Endodermal cell (in vitro differentiated cells): ENCODE data around the gene EPS8L3. TPM values are rescaled to one million over a fixed set of nuclear protein-coding genes. Genes with fewer than 3 reads are reported as not detected.

ENCODE experiments used
- DNase-seq: peaks from one replicate; pipeline ENCODE4 v3.0.0-alpha.2; 2017
- H3K27ac ChIP-seq: 2 replicates; pipeline ENCODE4 v1.5.1; 2013; ENCODE audit warnings: mild to moderate bottlenecking, low read depth, low read length, moderate library complexity
- H3K27me3 ChIP-seq: 2 replicates; pipeline ENCODE4 v1.6.1; 2013; ENCODE audit warnings: mild to moderate bottlenecking, low read length, moderate library complexity; ENCODE audit not compliant: insufficient read depth, control insufficient read depth, poor library complexity, severe bottlenecking
- H3K36me3 ChIP-seq: 2 replicates; pipeline ENCODE4 v1.7.0; 2013; ENCODE audit warnings: mild to moderate bottlenecking, low read length, moderate library complexity; ENCODE audit not compliant: control insufficient read depth, insufficient read depth
- H3K4me1 ChIP-seq: one replicate; pipeline ENCODE4 v1.7.0; 2013; ENCODE audit warnings: low read length; ENCODE audit not compliant: control insufficient read depth, insufficient read depth
- H3K4me3 ChIP-seq: 2 replicates; pipeline ENCODE4 v1.5.1; 2013; ENCODE audit warnings: mild to moderate bottlenecking, low read length, moderate library complexity
- H3K9ac ChIP-seq: 2 replicates; pipeline ENCODE4 v1.6.1; 2013; ENCODE audit warnings: mild to moderate bottlenecking, low read length, moderate library complexity; ENCODE audit not compliant: poor library complexity, severe bottlenecking; ENCODE audit errors: extremely low read depth
- H3K9me3 ChIP-seq: 2 replicates; pipeline ENCODE4 v1.6.1; 2013; ENCODE audit warnings: mild to moderate bottlenecking, low read length, moderate library complexity; ENCODE audit not compliant: control insufficient read depth
- H3K27ac Mint-ChIP-seq: 2 replicates; pipeline ENCODE4 v1.8.0; 2020; ENCODE audit warnings: mixed read lengths
- H3K27me3 Mint-ChIP-seq: 2 replicates; pipeline ENCODE4 v1.8.0; 2021; ENCODE audit warnings: mild to moderate bottlenecking, mixed read lengths; ENCODE audit not compliant: insufficient read depth
- H3K36me3 Mint-ChIP-seq: 2 replicates; pipeline ENCODE4 v1.8.0; 2020; ENCODE audit warnings: low read depth, mixed read lengths
- H3K4me1 Mint-ChIP-seq: 2 replicates; pipeline ENCODE4 v1.8.0; 2020; ENCODE audit warnings: mixed read lengths
- H3K4me3 Mint-ChIP-seq: 2 replicates; pipeline ENCODE4 v1.8.0; 2020; ENCODE audit warnings: mild to moderate bottlenecking, moderate library complexity, mixed read lengths
- H3K9me3 Mint-ChIP-seq: 2 replicates; pipeline ENCODE4 v1.8.0; 2020; ENCODE audit warnings: mild to moderate bottlenecking, mixed read lengths
- CTCF ChIP-seq: fragments of 200-600 bp; sonication (generic); conservative IDR thresholded peaks from 2 replicates; pipeline ENCODE4 v1.5.0; 2021; ENCODE audit warnings: antibody characterized with exemption, mild to moderate bottlenecking
- WGBS, 2 experiments: methylation state at CpG; one replicate each; pipeline versions ENCODE4 v1.1.5 to v1.1.7; 2013; ENCODE audit warnings: missing lambda C conversion rate in 2 of 2, mixed read lengths in 1 of 2; ENCODE audit not compliant: insufficient coverage in 1 of 2, insufficient read length in 1 of 2; 5-methylcytosine and 5-hydroxymethylcytosine counted together
- total RNA-seq, 2 donors: library from RNA; stranded (reverse); fragmentation: NEBNext Ultra II Directional in 1 of 2; extraction: Animal tissue kit (Norgen Biotek cat#: 25700) in 1 of 2; gene quantifications; 2 replicates in 1 of 2; 3 replicates in 1 of 2; pipeline ENCODE4 v1.2.1, GENCODE V29; 2021

The EPS8L3 gene
- total RNA-seq, 2 donors from 2014 or later: not detected

- 90% methylated on average over 15 to 19 of the region's 19 CpGs for WGBS, 2 experiments
- no peaks in the 10 kb centered on the region for H3K36me3 ChIP-seq
- H3K27ac ChIP-seq: no peak overlapping the region
- H3K4me3 ChIP-seq: no peak overlapping the region
- H3K9ac ChIP-seq: no peak overlapping the region
- Mint-ChIP-seq H3K4me1 (peaks cover 35% of the 10 kb centered on the region), H3K9me3 (no peaks in the 10 kb centered on the region), H3K27ac (no peak overlapping the region), H3K27me3 (peaks cover 4% of the 10 kb centered on the region), H3K4me3 (no peak overlapping the region), H3K36me3 (no peaks in the 10 kb centered on the region)
- no peak for TF ChIP-seq CTCF
- no peaks in the 10 kb centered on the region for H3K4me1 ChIP-seq
- H3K27me3 ChIP-seq: no peaks in the 10 kb centered on the region
- no peaks in the 10 kb centered on the region for H3K9me3 ChIP-seq
- DNase-seq: peak; percentile 58
Observed at GRCh38 chr1:109794319-109795132, 30.8 kb upstream of the EPS8L3 start.

GRCh38 chr1:109793486-109794318, 30.0 kb upstream of the EPS8L3 start:
- H3K27ac ChIP-seq: no peak overlapping the region
- WGBS, 2 experiments: 64 to 76% methylated on average over 8 to 11 of the region's 11 CpGs
- H3K36me3 ChIP-seq: no peaks in the 10 kb centered on the region
- no peak overlapping the region for H3K4me3 Mint-ChIP-seq
- H3K27ac Mint-ChIP-seq: peak overlapping the region; percentile 68
- TF ChIP-seq CTCF: peak; percentile 12
- no peaks in the 10 kb centered on the region for H3K27me3 ChIP-seq
- no peaks in the 10 kb centered on the region for H3K9me3 ChIP-seq
- peaks cover 38% of the 10 kb centered on the region for H3K4me1 Mint-ChIP-seq
- no peak overlapping the region for H3K4me3 ChIP-seq
- H3K27me3 Mint-ChIP-seq: peaks cover 4% of the 10 kb centered on the region
- H3K9me3 Mint-ChIP-seq: no peaks in the 10 kb centered on the region
- DNase-seq: peak; percentile 83
- no peak overlapping the region for H3K9ac ChIP-seq
- H3K36me3 Mint-ChIP-seq: no peaks in the 10 kb centered on the region
- no peaks in the 10 kb centered on the region for H3K4me1 ChIP-seq

- Mint-ChIP-seq H3K27me3 (peaks cover 4% of the 10 kb centered on the region), H3K4me1 (peaks cover 38% of the 10 kb centered on the region), H3K27ac (peak overlapping the region; percentile 68), H3K36me3 (no peaks in the 10 kb centered on the region), H3K4me3 (no peak overlapping the region), H3K9me3 (no peaks in the 10 kb centered on the region)
- H3K27ac ChIP-seq: no peak overlapping the region
- no peaks in the 10 kb centered on the region for H3K9me3 ChIP-seq
- H3K4me3 ChIP-seq: no peak overlapping the region
- H3K36me3 ChIP-seq: no peaks in the 10 kb centered on the region
- no peak for TF ChIP-seq CTCF
- no peaks in the 10 kb centered on the region for H3K4me1 ChIP-seq
- no peak overlapping the region for H3K9ac ChIP-seq
- WGBS, 2 experiments: 81 to 85% methylated on average over 5 of the region's 5 CpGs
- DNase-seq: no peak
- H3K27me3 ChIP-seq: no peaks in the 10 kb centered on the region
Observed at GRCh38 chr1:109793089-109793485, 29.4 kb upstream of the EPS8L3 start.
